Measurements from ENCODE around the gene SLC49A3. TPM values are rescaled to one million over a fixed set of nuclear protein-coding genes. Genes with fewer than 3 reads are reported as not detected.

The SLC49A3 gene
- total RNA-seq, 1 experiment from 2014 or later = 5.5 TPM

- Histone ChIP-seq H3K9ac (ENCODE audit: low read length) (no peak overlapping the region), H3K27me3 (ENCODE audit: insufficient read depth, low read length) (no peaks in the 10 kb centered on the region), H3K9me2 (ENCODE audit: insufficient read depth) (no peaks in the 10 kb centered on the region), H3K4me2 (ENCODE audit: low read length) (no peak overlapping the region), H3K9me3 (ENCODE audit: control insufficient read depth in 1 of 2, insufficient read depth in 1 of 2, low read depth in 1 of 2, low read length in 2 of 2) (no peaks in the 10 kb centered on the region), H2AFZ (ENCODE audit: low read depth, low read length, poor library complexity, severe bottlenecking) (no peak overlapping the region), H3K27ac (ENCODE audit: low read depth, low read length) (no peak overlapping the region), H3K4me3 (replicated peaks in 1 of 2; ENCODE audit: low read depth in 1 of 2, low read length in 2 of 2) (no peak overlapping the region), H4K20me1 (ENCODE audit: insufficient read depth) (no peaks in the 10 kb centered on the region), H3K79me2 (ENCODE audit: insufficient read depth, low read length) (peaks cover 1% of the 10 kb centered on the region; the same call in 1 of the 2 replicates), H3K36me3 (ENCODE audit: control insufficient read depth in 1 of 2, insufficient read depth in 2 of 2, low read length in 2 of 2) (peaks cover 5 to 11% of the 10 kb centered on the region in 2 experiments), H3K4me1 (ENCODE audit: control insufficient read depth in 1 of 2, insufficient read depth in 2 of 2, low read length in 2 of 2) (peaks cover 0 to 8% of the 10 kb centered on the region in 2 experiments; a peak in 1 of 4 replicates)
- RAD21 ChIA-PET (ENCODE audit: low non-redundant PET in 1 of 2, low total read pairs in 2 of 2, uncharacterized antibody in 2 of 2, unreplicated experiment in 2 of 2) = no interaction called here
- DNase-seq (ENCODE audit: low read depth, low spot score) (no peak), ATAC-seq (no peak)
- POLR2A ChIA-PET = no interaction called here
- no peak for TF ChIP-seq MAX (IDR thresholded peaks at IDR 0.05)
- TF ChIP-seq TCF7L2 (IDR thresholded peaks at IDR 0.05; ENCODE audit: borderline replicate concordance, extremely low read depth, insufficient read depth, insufficient read length) = no peak
- no peak for TF ChIP-seq ELF1 (IDR thresholded peaks at IDR 0.05; ENCODE audit: borderline replicate concordance, low read depth)
- TF ChIP-seq YY1 (IDR thresholded peaks at IDR 0.05; ENCODE audit: extremely low read depth, insufficient replicate concordance, low read depth, low read length) = no peak
- no peak for TF ChIP-seq JUND (IDR thresholded peaks at IDR 0.05)
- intact Hi-C loops (cut with micrococcal nuclease) = no loop called here
- CTCF ChIA-PET = no interaction called here
- BruUV-seq (replicated peaks) = no TSS peak
Observed at GRCh38 chr4:666822-667544, 22.0 kb downstream of the SLC49A3 start.

GRCh38 chr4:666436-666810, 22.5 kb downstream of the SLC49A3 start:
- ATAC-seq (no peak), DNase-seq (ENCODE audit: low read depth, low spot score) (no peak)
- no TSS peak for BruUV-seq (replicated peaks)
- no peak overlapping the region for H2AFZ ChIP-seq (ENCODE audit: low read depth, low read length, poor library complexity, severe bottlenecking)
- no peaks in the 10 kb centered on the region for H3K9me3 ChIP-seq (ENCODE audit: control insufficient read depth in 1 of 2, insufficient read depth in 1 of 2, low read depth in 1 of 2, low read length in 2 of 2)
- H3K4me3 ChIP-seq (replicated peaks in 1 of 2; ENCODE audit: low read depth in 1 of 2, low read length in 2 of 2) = no peak overlapping the region
- no peaks in the 10 kb centered on the region for H3K79me2 ChIP-seq (ENCODE audit: insufficient read depth, low read length)
- no peak overlapping the region for H3K27ac ChIP-seq (ENCODE audit: low read depth, low read length)
- peaks cover under 1 to 6% of the 10 kb centered on the region in 2 experiments; a peak in 2 of 4 replicates for H3K36me3 ChIP-seq (ENCODE audit: control insufficient read depth in 1 of 2, insufficient read depth in 2 of 2, low read length in 2 of 2)
- ChIA-PET POLR2A (no interaction called here), RAD21 (ENCODE audit: low non-redundant PET in 1 of 2, low total read pairs in 2 of 2, uncharacterized antibody in 2 of 2, unreplicated experiment in 2 of 2) (no interaction called here), CTCF (no interaction called here)
- H3K9me2 ChIP-seq (ENCODE audit: insufficient read depth) = no peaks in the 10 kb centered on the region
- H3K4me1 ChIP-seq (ENCODE audit: control insufficient read depth in 1 of 2, insufficient read depth in 2 of 2, low read length in 2 of 2) = peaks cover 0 to 8% of the 10 kb centered on the region in 2 experiments; a peak in 1 of 4 replicates
- intact Hi-C loops (cut with micrococcal nuclease) = no loop called here
- no peak overlapping the region for H3K4me2 ChIP-seq (ENCODE audit: low read length)
- no peak overlapping the region for H3K9ac ChIP-seq (ENCODE audit: low read length)
- H3K27me3 ChIP-seq (ENCODE audit: insufficient read depth, low read length) = no peaks in the 10 kb centered on the region
- no peaks in the 10 kb centered on the region for H4K20me1 ChIP-seq (ENCODE audit: insufficient read depth)
- TF ChIP-seq EGR1 (IDR thresholded peaks at IDR 0.05; ENCODE audit: low read depth) = no peak
- no peak for TF ChIP-seq EZH2 (IDR thresholded peaks at IDR 0.05)
- no peak for TF ChIP-seq REST (IDR thresholded peaks at IDR 0.05; ENCODE audit: low read depth)
- no peak for TF ChIP-seq FOSL1 (IDR thresholded peaks at IDR 0.05; ENCODE audit: low read depth)
- TF ChIP-seq POLR2AphosphoS5 (IDR thresholded peaks at IDR 0.05; ENCODE audit: low read depth, low read length) = no peak
- TF ChIP-seq EZH2phosphoT487 (IDR thresholded peaks at IDR 0.05; ENCODE audit: borderline replicate concordance) = no peak
- no peak for TF ChIP-seq YY1 (IDR thresholded peaks at IDR 0.05; ENCODE audit: extremely low read depth, insufficient replicate concordance, low read depth, low read length)
- TF ChIP-seq SP1 (IDR thresholded peaks at IDR 0.05; ENCODE audit: low read depth) = no peak
- no peak for TF ChIP-seq ZBTB33 (IDR thresholded peaks at IDR 0.05; ENCODE audit: extremely low read depth, insufficient replicate concordance, low read length)
- no peak for TF ChIP-seq JUND (IDR thresholded peaks at IDR 0.05)
- no peak for TF ChIP-seq MAX (IDR thresholded peaks at IDR 0.05)

Data from HCT116 (cell line).